Activated CD4-positive, alpha-beta T cell treated with anti-CD3 and anti-CD28 coated beads, Interleukin-2, amount 50 U/mL, for 48 hours (primary cell): ENCODE measurements around the gene HOXB13.
"Not testable (repeated sequence)": the region's sequence is repeated elsewhere in the genome, so short reads cannot be mapped to it uniquely, and the experiment has no call there.

Source experiments
- DNase-seq, 2 experiments: peaks; one replicate each; pipeline ENCODE4 v3.0.0-alpha.2; 2020

The HOXB13 gene

DNA sequence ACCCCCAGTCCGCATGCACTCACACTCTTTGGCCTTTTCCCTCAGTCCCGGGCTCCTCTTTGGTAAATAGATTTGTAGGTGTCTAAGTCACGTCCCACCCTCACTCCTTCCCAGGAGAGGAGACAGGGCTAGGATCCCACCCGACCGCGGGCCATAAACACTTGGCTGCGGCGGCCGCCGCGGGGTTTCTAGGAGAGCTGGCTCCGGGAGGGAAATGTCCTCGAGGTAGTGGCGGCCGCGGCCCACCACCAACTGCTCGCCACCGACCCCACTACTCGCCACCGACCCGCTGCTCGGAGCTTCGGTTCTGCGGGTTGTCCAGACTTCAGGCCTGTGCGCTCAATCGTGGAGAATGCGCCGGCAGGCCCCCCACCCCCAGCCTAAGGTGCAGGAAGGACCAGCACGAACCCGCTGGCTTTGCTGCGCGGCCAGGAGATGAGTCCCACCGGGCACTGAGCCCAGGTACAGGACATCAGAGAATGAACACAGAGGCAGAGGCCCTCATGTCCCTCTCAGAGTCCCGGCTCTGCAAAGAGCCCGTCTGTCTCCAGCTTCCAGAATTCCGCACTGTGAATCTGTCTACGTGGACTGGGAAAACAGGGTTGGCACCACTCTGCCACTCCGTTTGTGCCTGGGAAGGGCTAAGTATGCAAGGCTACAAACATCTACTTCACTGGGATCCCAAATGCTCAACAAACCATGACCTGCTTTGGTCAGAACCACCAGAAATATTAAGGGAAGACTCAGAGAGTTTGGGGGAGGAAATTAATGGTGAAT, 3.1 kb downstream of the HOXB13 start:
- DNase-seq: no peak

GRCh38 chr17:48725004-48725287, 3.6 kb downstream of the HOXB13 start:
- no peak for DNase-seq

DNA sequence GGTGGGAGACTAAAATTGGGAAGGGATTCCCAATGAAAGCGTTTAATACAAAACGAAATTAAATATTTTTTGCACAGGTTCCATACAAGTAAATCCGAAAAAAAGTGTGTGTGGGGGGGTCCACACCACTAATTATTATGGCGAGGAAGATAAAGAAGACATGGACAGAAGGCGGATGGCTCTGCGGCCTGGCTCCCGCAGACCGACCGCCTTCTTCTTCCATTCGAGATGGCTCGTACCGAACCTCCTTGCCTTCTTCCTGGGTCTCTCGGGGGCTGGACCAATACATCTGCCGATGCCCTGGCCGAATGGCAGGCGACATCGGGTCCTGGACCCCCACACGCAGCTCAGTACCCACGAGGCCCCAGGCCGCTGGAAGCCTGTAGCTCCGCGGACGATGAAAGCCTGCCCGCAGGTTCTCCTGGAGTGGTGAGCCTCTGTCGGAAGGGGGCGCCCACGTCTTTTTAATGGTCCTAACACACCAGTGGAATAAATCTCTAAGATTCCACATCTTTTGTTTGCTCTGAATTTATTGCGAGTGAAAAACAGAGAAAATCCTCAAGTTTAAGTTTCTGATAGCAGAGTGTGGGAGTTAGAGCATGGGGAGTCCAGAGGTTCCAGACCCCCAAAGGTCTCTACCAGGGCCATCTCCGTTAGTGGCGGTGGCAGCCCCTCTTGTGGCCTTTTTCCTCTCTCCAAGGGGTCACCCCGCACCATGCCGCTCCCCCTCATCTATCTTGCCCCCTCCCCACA, 4.1 kb downstream of the HOXB13 start:
- peak; percentile 87 to 90 for DNase-seq

- DNase-seq: no peak
Observed at GRCh38 chr17:48723423-48724250, 4.9 kb downstream of the HOXB13 start.

GRCh38 chr17:48722915-48723422, 5.6 kb downstream of the HOXB13 start, which contains the start of gene PRAC2:
Gene PRAC2 (plus strand): TSS chr17:48723185. CDS start chr17:48724411, 1,226 bp downstream.
- no peak for DNase-seq

GRCh38 chr17:48722201-48722907, 6.2 kb downstream of the HOXB13 start, which contains the start of gene PRAC1:
Gene PRAC1 (minus strand): TSS chr17:48722518. CDS start chr17:48722392, 126 bp downstream.
- DNase-seq: no peak

- no peak for DNase-seq
Observed at GRCh38 chr17:48721009-48721402, 7.5 kb downstream of the HOXB13 start.

DNA sequence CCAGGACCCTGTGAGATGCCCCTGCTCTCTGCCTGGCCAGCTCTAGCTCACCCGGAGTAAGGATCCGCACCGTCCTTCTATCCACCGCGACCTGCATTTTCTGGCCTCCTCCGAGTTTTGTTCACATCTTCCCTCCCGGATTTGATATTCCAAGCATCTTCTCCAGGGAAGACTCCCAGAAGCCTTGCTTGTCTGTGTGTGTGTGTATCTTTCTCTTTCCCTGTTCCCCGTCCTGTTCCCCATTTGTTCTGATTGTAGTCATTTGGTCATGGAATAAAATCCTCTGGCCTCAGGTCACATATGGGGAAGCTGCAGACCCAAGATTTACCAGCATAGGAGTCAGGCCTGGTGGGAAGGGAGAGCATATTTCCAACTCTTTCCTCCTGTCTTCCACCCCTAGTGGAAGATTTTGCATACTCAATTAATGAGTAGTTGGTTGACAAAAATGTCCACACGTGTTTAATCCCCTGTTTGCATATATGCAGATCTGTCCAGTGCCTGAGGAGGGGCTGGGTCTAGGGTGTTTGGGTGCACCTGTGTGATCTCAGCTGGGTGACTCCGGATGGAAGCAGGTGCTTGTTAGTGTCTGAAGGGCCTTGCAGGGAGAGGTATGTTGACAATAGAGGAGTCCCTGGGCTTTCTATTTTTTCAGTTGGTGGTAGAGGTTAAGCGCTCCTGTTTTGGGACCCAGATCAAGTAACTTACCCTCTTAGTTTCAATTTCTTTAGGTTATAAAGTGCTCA, 8.1 kb downstream of the HOXB13 start:
- DNase-seq: no peak

DNA sequence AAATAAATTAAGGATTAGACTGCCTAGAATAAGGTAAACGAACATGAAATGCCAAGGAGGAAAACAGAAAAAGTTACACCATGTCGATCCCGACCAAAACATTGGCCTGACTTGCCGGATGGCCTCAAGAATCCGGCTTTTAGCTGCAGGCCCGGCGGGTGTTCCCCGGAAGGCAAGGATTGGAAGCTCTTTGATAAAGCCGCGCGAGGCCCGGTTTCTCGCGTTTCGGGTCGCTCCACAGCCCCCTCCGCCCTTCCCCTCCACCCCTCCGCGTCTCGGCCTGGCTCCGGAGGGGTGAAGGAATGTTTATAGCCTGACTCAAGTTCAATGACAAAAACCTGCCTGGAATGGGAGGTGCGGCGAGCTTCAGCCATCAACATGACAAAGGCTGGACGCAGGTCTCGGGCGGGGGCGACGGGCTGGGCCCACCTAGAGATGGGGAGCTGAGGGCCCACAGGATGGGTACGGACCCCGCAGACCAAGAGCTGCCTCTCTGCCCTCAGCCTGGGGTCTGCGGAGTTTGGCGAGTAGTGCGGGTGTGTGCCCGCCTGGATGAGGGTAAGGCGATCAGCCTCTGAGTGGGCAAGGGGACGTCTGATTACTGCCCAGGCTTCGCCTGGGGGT, 8.8 kb downstream of the HOXB13 start:
- DNase-seq: peak in 1 of 2 experiments; percentile 11

DNA sequence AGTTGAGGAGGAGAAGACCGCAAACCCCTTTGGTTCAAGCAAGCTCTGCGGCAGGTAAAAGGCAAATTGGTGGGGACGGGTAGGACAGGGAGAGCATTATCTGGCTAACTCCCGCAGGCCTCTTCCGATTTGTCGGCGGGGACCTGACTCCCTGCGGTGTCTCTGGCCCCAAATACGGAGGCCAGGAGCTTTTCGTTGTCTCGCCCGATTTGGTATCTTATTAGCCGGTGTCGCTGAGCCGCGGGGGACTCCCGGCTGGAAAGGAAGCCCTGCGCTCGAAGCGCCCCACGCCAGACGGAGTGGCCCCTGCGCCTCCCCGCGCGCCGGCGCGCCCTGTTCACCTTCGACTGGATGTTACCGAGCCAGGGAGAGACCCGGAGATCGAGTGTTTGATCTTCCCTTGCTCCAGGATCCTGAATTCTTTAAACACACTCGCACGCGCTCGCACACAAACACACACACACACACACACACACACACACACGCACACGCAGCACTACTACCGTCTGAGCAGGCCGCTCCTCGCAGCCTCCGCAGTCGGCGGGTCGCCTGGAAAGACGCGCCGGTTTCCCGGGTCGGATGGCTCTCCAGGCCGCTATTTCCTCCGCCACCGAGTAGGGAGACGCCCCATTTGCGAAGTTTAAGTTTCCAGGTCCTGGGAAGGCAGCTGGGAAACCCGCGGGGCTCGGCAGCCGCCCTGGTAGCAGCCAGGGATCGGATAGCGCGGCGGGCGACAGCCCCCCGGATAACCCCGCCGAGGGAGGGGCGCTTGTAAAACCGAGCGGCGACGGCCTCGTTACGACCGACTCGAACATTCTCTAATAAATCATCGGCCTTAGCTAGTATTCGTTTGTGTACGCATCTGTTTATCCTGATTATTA, 9.5 kb downstream of the HOXB13 start:
- peak in 1 of 2 experiments; percentile 26 for DNase-seq

- DNase-seq: peak in 1 of 2 experiments; percentile 13
Observed at GRCh38 chr17:48718227-48718760, 10.3 kb downstream of the HOXB13 start.

DNA sequence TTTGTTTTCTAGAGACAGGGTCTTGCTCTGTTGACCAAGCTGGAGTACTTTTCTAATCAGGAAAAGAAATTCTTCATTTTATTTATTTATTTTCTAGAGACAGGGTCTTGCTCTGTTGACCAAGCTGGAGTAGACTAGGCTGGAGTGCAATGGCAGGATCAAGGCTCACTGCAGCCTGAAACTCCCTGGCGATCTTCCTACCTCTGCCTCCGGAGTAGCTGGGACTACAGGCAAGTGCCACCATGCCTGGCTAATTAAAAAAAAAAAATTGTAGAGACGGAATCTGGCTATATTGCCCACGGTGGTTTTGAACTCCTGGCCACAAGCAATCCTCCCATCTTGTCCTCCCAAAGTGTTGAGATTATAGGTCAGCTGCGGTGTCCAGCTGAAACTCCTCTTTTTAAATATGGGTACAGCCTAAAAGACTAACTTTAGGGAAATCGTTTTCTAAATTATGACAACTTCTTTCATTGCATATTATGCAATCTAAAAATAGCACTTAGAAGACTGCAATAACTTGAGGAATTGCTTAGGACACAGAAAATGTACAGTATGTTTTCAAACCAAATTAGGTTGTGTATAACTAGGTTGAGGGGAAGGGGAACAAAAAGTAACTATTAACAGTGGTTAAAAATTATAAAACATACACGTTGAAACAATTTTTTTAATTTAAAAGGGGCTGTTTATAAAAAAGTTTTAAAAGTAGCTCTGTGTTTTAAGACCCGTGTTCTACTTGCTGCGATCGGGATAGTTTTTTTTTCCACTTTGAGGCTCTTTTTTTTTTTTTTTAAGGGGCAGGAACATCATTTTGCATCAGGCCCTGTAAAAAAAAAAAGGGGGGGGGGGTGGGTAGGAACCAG, 11.0 kb downstream of the HOXB13 start:
- DNase-seq: no peak

DNA sequence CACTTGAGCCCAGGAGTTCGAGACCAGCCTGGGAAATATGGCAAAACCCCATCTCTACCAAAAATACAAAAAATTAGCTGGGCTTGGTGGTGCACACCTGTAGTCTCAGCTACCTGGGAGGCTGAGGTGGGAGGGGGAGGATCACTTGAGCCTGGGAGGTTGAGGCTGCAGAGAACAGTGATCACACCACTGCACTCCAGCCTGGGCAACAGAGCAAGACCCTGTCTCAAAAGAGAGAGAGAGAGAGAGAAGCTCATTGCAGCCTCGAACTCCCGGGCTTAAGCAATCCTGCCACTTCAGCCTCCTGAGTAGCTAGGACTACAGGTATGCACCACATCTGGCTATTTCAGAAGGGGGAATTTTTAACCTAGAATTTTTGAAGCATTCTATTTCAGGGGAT, 12.0 kb downstream of the HOXB13 start:
- not testable (repeated sequence) for DNase-seq

GRCh38 chr17:48715496-48716399, 12.8 kb downstream of the HOXB13 start:
- DNase-seq: no peak

- DNase-seq: no peak
Observed at GRCh38 chr17:48711128-48711527, 17.4 kb downstream of the HOXB13 start.

DNA sequence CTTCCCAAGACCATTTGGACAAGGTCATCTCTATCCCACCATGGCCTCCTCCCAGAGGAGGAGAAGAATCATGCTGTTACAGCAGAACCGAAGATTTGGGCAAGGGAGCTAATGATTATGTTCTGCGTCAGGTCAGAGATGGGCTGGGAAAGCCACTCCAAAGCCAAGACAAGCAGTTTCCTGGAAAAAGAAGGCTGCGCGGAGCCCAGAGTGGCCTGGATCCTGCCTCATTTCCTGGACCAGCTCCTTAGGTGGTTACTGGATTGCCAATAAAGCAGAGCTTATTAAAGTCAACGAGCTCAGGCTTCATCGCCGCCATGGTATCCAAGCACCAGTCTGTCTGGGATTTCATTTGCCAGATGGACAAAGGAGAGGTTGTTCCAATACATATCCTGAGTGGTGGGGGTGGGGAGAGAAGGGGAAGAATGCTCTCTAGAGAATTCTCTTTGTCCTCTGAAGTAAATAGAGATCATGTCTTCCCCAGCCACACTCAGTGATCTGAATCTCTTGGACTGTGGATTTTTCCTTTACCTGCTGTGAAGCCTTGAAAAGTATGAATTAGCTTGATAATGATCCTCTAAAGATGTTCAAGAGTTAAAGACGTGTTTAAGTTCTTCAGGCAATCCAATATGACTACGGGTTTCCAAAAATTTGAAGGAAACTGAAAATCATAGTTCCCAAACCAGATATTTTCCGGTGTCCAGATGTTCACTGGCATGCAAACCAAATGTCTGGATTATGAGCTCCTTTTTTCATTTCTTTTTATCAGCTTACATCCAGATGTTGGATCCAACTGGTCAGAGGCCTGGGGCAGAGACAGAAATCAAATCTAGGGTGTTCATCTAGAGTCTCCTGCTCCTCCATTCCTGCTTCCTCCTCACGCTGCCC, 23.9 kb downstream of the HOXB13 start:
- DNase-seq: no peak
